HepG2 (cell line): Measurements from ENCODE around the gene ALX4.

ENCODE experiments used
- ARID4A ChIP-seq: sonication (generic); formaldehyde crosslinking; IDR thresholded peaks from 2 replicates; pipeline ENCODE4 v1.5.0; 2020; ENCODE audit warnings: mild to moderate bottlenecking, missing genetic modification reagents, borderline replicate concordance
- CBX1 ChIP-seq: IDR thresholded peaks from one replicate; pipeline ENCODE4 v1.6.1; 2016; ENCODE audit warnings: antibody characterized with exemption, low read depth
- CTCF ChIP-seq: sonication (generic); formaldehyde crosslinking; IDR thresholded peaks from 2 replicates; pipeline ENCODE4 v1.5.0; 2020; ENCODE audit warnings: mild to moderate bottlenecking, missing genetic modification reagents, moderate library complexity
- EZH2 ChIP-seq: conservative IDR thresholded peaks from 2 replicates; pipeline ENCODE4 v1.6.1; 2012; ENCODE audit warnings: mild to moderate bottlenecking, low read depth, low read length, moderate library complexity
- FOXM1 ChIP-seq: sonication (generic); formaldehyde crosslinking; IDR thresholded peaks from 2 replicates; pipeline ENCODE4 v1.5.0; 2020; ENCODE audit warnings: missing genetic modification reagents
- NFIC ChIP-seq: IDR thresholded peaks from 2 replicates; pipeline ENCODE4 v1.6.1; 2012; ENCODE audit warnings: mild to moderate bottlenecking, low read length, inconsistent platforms
- RNF2 ChIP-seq: fragments of 450-650 bp; conservative IDR thresholded peaks from 2 replicates; pipeline ENCODE4 v1.6.1; 2016; ENCODE audit warnings: low read depth
- TCF7L2 ChIP-seq: IDR thresholded peaks from 2 replicates; pipeline ENCODE4 v1.6.1; 2011; ENCODE audit warnings: mild to moderate bottlenecking, low read depth, low read length, moderate library complexity
- ZBTB33 ChIP-seq: sonication (generic); formaldehyde crosslinking; IDR thresholded peaks from 2 replicates; pipeline ENCODE4 v1.4.0; 2020; ENCODE audit warnings: missing genetic modification reagents
- ZNF597 ChIP-seq: sonication (generic); formaldehyde crosslinking; IDR thresholded peaks from 2 replicates; pipeline ENCODE4 v1.5.0; 2020; ENCODE audit warnings: missing genetic modification reagents

GRCh38 chr11:44247508-44247907, 62.4 kb downstream of the ALX4 start:
- no peak for TF ChIP-seq ARID4A (CRISPR knock-in tag)
- no peak for TF ChIP-seq RNF2
- no peak for TF ChIP-seq CTCF (CRISPR knock-in tag)
- no peak for TF ChIP-seq ZNF597 (CRISPR knock-in tag)
- no peak for TF ChIP-seq FOXM1 (CRISPR knock-in tag)
- TF ChIP-seq CBX1 = no peak
- no peak for TF ChIP-seq EZH2
- TF ChIP-seq ZBTB33 (CRISPR knock-in tag) = no peak
- no peak for TF ChIP-seq NFIC
- no peak for TF ChIP-seq TCF7L2
